GM12878 (cell line): ENCODE results near the gene UBE2J2.

ENCODE experiments used
- CHD4 ChIP-seq: fragments of 200-600 bp; sonication (generic); IDR thresholded peaks from 2 replicates; pipeline ENCODE4 v1.6.1; 2016; ENCODE audit warnings: mild to moderate bottlenecking
- GABPA ChIP-seq: IDR thresholded peaks from 2 replicates; pipeline ENCODE4 v1.6.1; 2014; ENCODE audit warnings: antibody characterized with exemption, low read depth, mild to moderate bottlenecking, inconsistent platforms
- NFIC ChIP-seq: IDR thresholded peaks from 2 replicates; pipeline ENCODE4 v1.6.1; 2012; ENCODE audit warnings: low read depth, mild to moderate bottlenecking, inconsistent platforms, low read length, moderate library complexity
- POLR2A ChIP-seq: IDR thresholded peaks from 2 replicates; pipeline ENCODE4 v1.6.1; 2011; ENCODE audit warnings: low read depth, mild to moderate bottlenecking, low read length
- TARDBP ChIP-seq: IDR thresholded peaks from 2 replicates; pipeline ENCODE4 v1.6.1; 2016; ENCODE audit warnings: borderline replicate concordance
- TF ChIP-seq, protein P1 (sequence below), 3 experiments: IDR thresholded peaks in 2 of 3; conservative IDR thresholded peaks in 1 of 3; 2 replicates each; pipeline ENCODE4 v1.5.1; 2011; ENCODE audit warnings: low read depth in 3 of 3, low read length in 3 of 3, mild to moderate bottlenecking in 3 of 3, control low read depth in 2 of 3, moderate library complexity in 2 of 3, inconsistent platforms in 1 of 3, mixed read lengths in 1 of 3; ENCODE audit not compliant: control insufficient read depth in 2 of 3, insufficient read depth in 1 of 3; ENCODE audit errors: extremely low read depth in 1 of 3
- TF ChIP-seq, protein P2 (sequence below): fragments of 450-650 bp; IDR thresholded peaks from 2 replicates; pipeline ENCODE4 v1.6.1; 2017; ENCODE audit warnings: mild to moderate bottlenecking

DNA sequence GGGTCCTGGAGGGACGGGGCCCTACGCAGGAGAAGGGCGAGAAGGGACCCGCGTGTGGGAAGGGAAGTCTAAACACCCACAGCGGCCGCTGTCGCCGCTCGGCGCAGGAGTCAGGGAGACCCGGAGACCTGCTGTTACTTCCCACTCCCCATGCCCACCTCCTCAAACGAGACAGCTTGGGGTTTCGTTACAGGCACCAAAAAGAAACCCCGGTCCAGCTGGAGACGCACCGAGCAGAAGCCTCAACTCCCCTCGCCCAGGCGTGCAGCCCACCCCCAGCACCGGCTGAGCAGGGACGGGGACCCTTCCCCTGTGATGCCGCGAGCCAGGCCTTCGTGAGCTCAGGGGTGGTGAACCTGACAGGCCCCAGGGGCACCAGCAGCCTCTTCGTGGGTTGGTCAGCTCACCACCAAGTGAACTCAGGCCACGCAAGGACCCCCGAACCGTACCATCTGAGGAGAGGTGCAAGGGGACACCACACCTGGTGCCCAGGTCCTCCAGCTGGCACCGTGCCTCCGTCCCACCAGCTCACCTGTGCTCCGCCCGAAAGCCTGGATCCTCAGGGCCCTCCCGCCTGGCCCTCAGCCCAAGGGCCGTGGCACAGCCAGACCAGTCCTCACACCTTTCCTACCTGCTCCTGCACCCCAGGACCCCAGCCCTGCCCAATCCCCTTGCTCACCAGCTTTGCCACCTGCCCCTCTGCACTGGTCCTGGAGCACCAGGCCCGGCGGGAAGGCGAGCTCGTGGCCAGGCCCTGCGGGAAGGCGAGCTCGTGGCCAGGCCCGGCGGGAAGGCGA lies 46.9 kb downstream of the UBE2J2 start:
- no peak; the same call in 1 of the 2 replicates for TF ChIP-seq POLR2A
- TF ChIP-seq, protein P1, sequence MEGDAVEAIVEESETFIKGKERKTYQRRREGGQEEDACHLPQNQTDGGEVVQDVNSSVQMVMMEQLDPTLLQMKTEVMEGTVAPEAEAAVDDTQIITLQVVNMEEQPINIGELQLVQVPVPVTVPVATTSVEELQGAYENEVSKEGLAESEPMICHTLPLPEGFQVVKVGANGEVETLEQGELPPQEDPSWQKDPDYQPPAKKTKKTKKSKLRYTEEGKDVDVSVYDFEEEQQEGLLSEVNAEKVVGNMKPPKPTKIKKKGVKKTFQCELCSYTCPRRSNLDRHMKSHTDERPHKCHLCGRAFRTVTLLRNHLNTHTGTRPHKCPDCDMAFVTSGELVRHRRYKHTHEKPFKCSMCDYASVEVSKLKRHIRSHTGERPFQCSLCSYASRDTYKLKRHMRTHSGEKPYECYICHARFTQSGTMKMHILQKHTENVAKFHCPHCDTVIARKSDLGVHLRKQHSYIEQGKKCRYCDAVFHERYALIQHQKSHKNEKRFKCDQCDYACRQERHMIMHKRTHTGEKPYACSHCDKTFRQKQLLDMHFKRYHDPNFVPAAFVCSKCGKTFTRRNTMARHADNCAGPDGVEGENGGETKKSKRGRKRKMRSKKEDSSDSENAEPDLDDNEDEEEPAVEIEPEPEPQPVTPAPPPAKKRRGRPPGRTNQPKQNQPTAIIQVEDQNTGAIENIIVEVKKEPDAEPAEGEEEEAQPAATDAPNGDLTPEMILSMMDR (IDR thresholded peaks at IDR 0.05 in 2 of 3, conservative IDR thresholded peaks at IDR 0.05 in 1 of 3; ENCODE audit: control insufficient read depth in 2 of 3, extremely low read depth in 1 of 3, insufficient read depth in 1 of 3, low read depth in 3 of 3, low read length in 3 of 3), result no peak
- TF ChIP-seq, protein P2, sequence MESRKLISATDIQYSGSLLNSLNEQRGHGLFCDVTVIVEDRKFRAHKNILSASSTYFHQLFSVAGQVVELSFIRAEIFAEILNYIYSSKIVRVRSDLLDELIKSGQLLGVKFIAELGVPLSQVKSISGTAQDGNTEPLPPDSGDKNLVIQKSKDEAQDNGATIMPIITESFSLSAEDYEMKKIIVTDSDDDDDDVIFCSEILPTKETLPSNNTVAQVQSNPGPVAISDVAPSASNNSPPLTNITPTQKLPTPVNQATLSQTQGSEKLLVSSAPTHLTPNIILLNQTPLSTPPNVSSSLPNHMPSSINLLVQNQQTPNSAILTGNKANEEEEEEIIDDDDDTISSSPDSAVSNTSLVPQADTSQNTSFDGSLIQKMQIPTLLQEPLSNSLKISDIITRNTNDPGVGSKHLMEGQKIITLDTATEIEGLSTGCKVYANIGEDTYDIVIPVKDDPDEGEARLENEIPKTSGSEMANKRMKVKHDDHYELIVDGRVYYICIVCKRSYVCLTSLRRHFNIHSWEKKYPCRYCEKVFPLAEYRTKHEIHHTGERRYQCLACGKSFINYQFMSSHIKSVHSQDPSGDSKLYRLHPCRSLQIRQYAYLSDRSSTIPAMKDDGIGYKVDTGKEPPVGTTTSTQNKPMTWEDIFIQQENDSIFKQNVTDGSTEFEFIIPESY, result no peak
- TF ChIP-seq GABPA, result no peak
- no peak for TF ChIP-seq TARDBP
- no peak for TF ChIP-seq NFIC
- TF ChIP-seq CHD4, result no peak
